ENCODE data around the gene ATN1.
A peak's percentile ranks its signal among the peaks of the same experiment; 100 is the strongest.

ATN1 gene

GRCh38 chr12:6943389-6943721 lies 15.6 kb downstream of the ATN1 start:
- no peak for TF ChIP-seq CTCF (IDR thresholded peaks at IDR 0.05; ENCODE audit: control insufficient read depth, insufficient read depth, low read depth, low read length, missing control alignments)
- peak overlapping the region; percentile 21 for H3K4me3 ChIP-seq (ENCODE audit: control insufficient read depth, low read depth, low read length)
- DNase-seq (ENCODE audit: low read depth), result peak; percentile 81

- peak; percentile 66 for DNase-seq (ENCODE audit: low read depth)
- peak within 1 kb of the TSS; percentile 78 for H3K4me3 ChIP-seq (ENCODE audit: control insufficient read depth, low read depth, low read length)
- TF ChIP-seq CTCF (IDR thresholded peaks at IDR 0.05; ENCODE audit: control insufficient read depth, insufficient read depth, low read depth, low read length, missing control alignments), result no peak
These were observed 16.1 kb downstream of the ATN1 start, which contains the start of the genes C12orf57 and RNU7-1 for GRCh38 chr12:6943722-6944380. Gene C12orf57 (plus strand): TSS chr12:6944022. CDS start chr12:6944122, 100 bp downstream. Gene RNU7-1 (plus strand): TSS chr12:6943816.

- H3K4me3 ChIP-seq (ENCODE audit: control insufficient read depth, low read depth, low read length), result peak overlapping the region; percentile 78
- peak; percentile 81 for TF ChIP-seq CTCF (IDR thresholded peaks at IDR 0.05; ENCODE audit: control insufficient read depth, insufficient read depth, low read depth, low read length, missing control alignments)
- DNase-seq (ENCODE audit: low read depth), result peak; percentile 64
These were observed 16.8 kb downstream of the ATN1 start for GRCh38 chr12:6944381-6945186.

- no peak for DNase-seq (ENCODE audit: low read depth)
- no peak for TF ChIP-seq CTCF (IDR thresholded peaks at IDR 0.05; ENCODE audit: control insufficient read depth, insufficient read depth, low read depth, low read length, missing control alignments)
- no peak overlapping the region for H3K4me3 ChIP-seq (ENCODE audit: control insufficient read depth, low read depth, low read length)
These were observed 17.9 kb downstream of the ATN1 start for GRCh38 chr12:6945613-6946012.

GRCh38 chr12:6946033-6946919 lies 18.5 kb downstream of the ATN1 start:
- TF ChIP-seq CTCF (IDR thresholded peaks at IDR 0.05; ENCODE audit: control insufficient read depth, insufficient read depth, low read depth, low read length, missing control alignments), result no peak
- H3K4me3 ChIP-seq (ENCODE audit: control insufficient read depth, low read depth, low read length), result no peak overlapping the region
- DNase-seq (ENCODE audit: low read depth), result no peak

GRCh38 chr12:6946920-6947374 lies 19.2 kb downstream of the ATN1 start:
- no peak overlapping the region for H3K4me3 ChIP-seq (ENCODE audit: control insufficient read depth, low read depth, low read length)
- DNase-seq (ENCODE audit: low read depth), result no peak
- no peak for TF ChIP-seq CTCF (IDR thresholded peaks at IDR 0.05; ENCODE audit: control insufficient read depth, insufficient read depth, low read depth, low read length, missing control alignments)
